GM12873 (cell line): ENCODE data around the gene SLC6A13.

ENCODE experiments used
- TF ChIP-seq, protein P1 (sequence below): IDR thresholded peaks from 2 replicates; pipeline ENCODE4 v1.5.1; 2012; ENCODE audit warnings: low read depth, mild to moderate bottlenecking, moderate library complexity, low read length, control low read depth; ENCODE audit not compliant: insufficient read depth; ENCODE audit errors: missing control alignments

Gene SLC6A13

DNA sequence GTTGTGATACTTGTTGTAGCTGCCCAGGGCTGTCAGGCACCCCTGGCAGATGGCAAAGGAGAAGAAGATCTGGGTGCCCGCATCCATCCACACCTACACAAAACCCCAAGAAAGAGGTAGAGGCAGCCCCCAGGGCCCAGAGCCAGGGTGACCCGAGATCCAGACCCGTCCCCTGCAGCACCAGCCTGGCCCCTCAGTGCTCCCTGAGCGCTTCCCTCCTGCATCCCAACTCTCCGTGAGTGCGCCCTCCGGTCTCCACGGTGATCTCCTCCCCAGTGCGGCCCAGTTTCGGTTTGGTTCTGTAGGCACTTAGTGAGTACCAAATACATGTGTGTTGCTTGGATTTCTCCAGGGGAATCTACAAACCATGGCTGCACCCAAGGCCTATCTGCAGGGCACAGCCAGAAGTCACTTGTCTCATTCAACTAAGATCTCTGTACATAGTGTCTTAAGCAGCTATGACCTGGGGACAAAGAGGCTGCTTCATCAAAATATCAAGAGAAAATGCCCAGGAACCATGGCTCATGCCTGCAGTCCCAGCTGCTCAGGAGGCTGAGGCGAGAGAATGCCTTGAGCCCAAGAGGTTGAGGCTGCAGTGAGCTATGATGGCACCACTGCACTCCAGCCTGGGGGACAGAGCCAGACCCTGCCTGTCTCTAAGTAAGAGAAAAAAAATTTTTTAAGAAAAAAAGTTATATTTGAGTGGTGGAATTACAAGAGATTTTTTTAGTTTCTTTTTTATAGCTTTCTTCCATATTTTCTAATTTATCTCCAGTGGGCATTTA lies 64.5 kb downstream of the SLC6A13 start:
- TF ChIP-seq, protein P1, sequence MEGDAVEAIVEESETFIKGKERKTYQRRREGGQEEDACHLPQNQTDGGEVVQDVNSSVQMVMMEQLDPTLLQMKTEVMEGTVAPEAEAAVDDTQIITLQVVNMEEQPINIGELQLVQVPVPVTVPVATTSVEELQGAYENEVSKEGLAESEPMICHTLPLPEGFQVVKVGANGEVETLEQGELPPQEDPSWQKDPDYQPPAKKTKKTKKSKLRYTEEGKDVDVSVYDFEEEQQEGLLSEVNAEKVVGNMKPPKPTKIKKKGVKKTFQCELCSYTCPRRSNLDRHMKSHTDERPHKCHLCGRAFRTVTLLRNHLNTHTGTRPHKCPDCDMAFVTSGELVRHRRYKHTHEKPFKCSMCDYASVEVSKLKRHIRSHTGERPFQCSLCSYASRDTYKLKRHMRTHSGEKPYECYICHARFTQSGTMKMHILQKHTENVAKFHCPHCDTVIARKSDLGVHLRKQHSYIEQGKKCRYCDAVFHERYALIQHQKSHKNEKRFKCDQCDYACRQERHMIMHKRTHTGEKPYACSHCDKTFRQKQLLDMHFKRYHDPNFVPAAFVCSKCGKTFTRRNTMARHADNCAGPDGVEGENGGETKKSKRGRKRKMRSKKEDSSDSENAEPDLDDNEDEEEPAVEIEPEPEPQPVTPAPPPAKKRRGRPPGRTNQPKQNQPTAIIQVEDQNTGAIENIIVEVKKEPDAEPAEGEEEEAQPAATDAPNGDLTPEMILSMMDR = no peak

GRCh38 chr12:197347-197746 lies 65.3 kb downstream of the SLC6A13 start:
- TF ChIP-seq, protein P1 = no peak

GRCh38 chr12:196436-196835 lies 66.2 kb downstream of the SLC6A13 start:
- TF ChIP-seq, protein P1 = no peak

GRCh38 chr12:195951-196350 lies 66.7 kb downstream of the SLC6A13 start:
- TF ChIP-seq, protein P1 = no peak

GRCh38 chr12:195156-195555 lies 67.5 kb downstream of the SLC6A13 start:
- TF ChIP-seq, protein P1 = no peak

DNA sequence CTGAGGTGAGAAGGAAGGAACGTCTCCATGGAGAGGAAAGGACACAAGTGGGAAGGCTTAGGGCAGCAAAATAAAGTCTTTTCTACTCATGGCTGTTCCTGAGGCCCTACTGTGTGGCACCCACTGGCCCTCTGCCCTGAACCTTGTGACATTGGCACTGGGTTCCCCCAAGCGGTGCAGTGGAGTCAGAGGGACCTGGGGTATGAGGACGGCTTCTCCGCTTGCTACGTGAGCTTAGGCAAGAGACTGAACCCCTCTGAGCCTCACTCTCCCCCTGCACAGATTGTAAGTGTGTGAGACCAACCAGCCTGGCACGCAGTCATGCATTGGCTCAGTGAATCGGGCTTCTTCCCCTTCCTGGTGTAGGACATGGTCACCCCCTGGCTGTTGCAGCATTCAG lies 68.4 kb downstream of the SLC6A13 start:
- TF ChIP-seq, protein P1 = no peak

- TF ChIP-seq, protein P1 = no peak
Measured at GRCh38 chr12:193261-193660, 69.4 kb downstream of the SLC6A13 start.
